ENCODE data around the gene DNAAF3. TPM values are rescaled to one million over a fixed set of nuclear protein-coding genes. Genes with fewer than 3 reads are reported as not detected.

Gene DNAAF3
- total RNA-seq, 3 donors from 2014 or later = 0.54 to 1.0 (median 0.69) TPM

DNA sequence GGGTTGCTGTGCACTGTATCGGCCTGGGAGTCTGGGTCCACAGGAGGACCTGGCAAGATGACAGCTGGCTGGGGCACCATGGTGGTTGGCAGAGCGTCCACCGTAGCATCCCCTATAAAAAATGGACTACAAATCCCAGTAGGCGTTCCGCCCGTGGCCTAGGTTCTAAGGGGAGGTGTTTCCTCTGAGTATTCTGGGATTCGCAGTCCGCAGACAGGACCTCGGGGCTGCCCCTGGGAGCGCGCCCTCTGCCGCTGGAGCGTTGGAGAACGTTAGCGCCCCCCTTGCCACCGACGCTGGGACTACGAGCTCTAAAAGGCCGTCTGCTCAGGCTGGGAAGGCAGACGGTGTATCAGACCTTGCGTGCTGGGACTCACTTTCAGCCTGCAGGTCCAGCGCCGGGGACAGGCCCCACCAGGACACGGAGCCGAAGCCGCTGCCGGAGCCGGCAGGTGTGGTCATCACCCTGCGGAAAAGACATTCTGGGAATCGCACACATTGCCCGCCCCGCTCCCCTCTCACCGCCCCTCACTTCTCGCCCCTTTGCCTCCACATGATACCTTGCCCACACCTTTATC lies 372 bp downstream of the DNAAF3 start:
- H3K36me3 ChIP-seq (ENCODE audit: low read depth) = no peaks in the 10 kb centered on the region
- H3K9me3 ChIP-seq = no peaks in the 10 kb centered on the region
- H3K4me1 ChIP-seq (ENCODE audit: low read depth) = peaks cover 5% of the 10 kb centered on the region
- TF ChIP-seq CTCF (IDR thresholded peaks at IDR 0.05) = no peak
- H3K4me3 ChIP-seq = no peak overlapping the region
- ATAC-seq = peak; percentile 82
- peak; percentile 62 to 70 (median 67) for DNase-seq
- intact Hi-C loops (cut with DNase I, micrococcal nuclease) = no loop called here

DNA sequence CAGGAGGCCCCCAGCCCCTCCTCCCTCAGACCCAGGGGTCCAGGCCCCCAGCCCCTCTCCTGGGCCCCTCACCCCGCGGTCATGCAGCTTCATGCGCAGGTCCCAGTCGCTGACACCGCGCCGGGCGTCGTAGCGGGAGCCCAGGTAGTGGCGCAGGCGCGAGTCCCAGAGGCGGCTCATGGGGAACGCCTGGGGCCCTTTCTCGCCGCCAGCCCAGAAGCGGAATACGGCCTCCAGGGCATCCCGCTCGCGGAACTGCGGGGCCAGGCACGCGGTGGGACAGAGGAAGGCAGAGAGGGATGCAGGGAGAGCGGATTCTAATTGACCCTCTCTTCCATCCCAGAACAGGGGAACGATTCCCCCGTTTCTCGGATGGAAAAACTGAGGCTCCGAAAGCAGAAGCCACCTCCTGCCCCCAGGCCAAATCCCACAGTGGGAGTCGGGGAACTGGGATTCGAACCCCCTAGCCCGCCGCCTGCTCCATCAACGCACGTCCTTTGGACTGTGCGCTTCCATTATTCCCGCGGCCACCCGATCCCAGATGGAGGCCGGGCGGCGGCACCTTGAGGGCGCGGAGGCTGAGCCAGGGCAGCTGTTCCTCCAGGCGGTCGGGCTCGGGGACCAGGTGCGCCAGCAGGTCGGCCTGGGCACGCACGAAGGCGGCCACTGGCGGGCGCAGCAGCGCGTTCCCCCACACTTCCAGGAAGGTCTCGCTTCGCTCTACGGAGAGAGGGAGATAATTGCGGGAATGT lies 4.7 kb downstream of the DNAAF3 start:
- DNase-seq (no peak), ATAC-seq (no peak)
- H3K4me1 ChIP-seq (ENCODE audit: low read depth) = peaks cover 2% of the 10 kb centered on the region
- H3K9me3 ChIP-seq = no peaks in the 10 kb centered on the region
- no peak for TF ChIP-seq CTCF (IDR thresholded peaks at IDR 0.05)
- H3K36me3 ChIP-seq (ENCODE audit: low read depth) = no peaks in the 10 kb centered on the region
- intact Hi-C loops (cut with DNase I, micrococcal nuclease) = no loop called here
- H3K4me3 ChIP-seq = no peak overlapping the region

DNA sequence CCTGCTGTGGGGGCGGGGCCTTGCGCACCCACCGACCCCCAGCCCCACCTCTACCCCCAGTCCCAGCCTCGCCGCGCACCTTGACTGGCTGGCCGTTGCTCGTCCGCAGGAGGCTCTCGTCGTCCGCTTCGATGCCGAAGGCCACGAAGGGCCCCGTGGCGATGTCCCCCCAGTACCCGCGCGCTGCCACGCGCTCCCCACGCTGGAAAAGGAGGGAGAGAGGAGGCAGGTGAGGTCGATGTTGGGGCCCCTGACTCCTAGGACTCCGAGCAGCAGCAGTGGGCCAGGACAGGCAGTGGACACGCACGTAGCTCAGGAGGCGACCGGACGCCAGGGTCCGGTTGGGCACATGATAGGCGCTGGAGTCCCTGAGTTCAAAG lies 5.4 kb downstream of the DNAAF3 start:
- TF ChIP-seq CTCF (IDR thresholded peaks at IDR 0.05) = no peak
- H3K4me3 ChIP-seq = no peak overlapping the region
- H3K36me3 ChIP-seq (ENCODE audit: low read depth) = no peaks in the 10 kb centered on the region
- no peak for DNase-seq
- H3K4me1 ChIP-seq (ENCODE audit: low read depth) = no peaks in the 10 kb centered on the region
- intact Hi-C loops (cut with DNase I, micrococcal nuclease) = no loop called here
- no peak for ATAC-seq
- no peaks in the 10 kb centered on the region for H3K9me3 ChIP-seq

DNA sequence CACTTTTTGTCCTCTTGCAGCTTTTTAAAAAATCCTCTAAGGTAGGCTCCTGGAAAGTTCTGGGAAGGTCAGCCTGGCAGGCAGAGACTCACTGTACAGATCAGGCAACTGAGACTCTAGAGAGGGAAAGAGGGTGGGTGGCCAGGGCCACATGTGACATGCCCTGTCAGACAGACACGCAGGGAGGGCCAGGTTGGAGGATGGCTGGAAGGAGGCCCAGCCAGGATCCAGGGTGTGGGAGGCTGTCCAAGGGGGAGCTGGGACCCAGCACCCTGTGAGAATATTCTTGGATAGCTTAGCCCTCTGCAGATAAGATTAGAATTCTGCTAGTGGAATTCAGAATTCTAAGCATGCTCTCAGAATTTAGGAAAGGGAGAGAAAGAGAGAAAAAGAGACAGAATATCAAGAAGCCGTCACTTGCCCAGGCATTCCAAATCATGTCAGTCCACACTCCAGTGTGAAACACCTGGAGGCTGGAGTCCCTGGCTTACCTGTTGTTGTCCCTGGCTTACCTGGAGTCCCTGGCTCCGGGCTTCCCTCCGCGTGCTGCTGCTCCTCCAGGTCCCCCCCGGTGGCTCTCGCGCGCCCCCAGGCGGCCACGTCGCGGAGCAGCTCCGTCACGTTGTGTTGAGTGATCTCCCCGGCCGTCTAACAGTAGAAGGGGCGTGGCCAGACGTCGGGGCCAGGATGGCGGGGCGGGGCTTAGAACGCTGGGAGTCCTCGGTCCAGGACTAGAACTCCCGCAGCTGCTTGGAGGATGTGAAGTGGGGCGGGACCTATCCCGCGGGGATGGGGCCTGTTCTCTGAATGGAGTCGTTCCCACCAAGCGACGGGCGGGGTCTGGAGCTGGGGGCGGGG lies 6.1 kb downstream of the DNAAF3 start:
- intact Hi-C loops (cut with DNase I, micrococcal nuclease) = no loop called here
- no peaks in the 10 kb centered on the region for H3K9me3 ChIP-seq
- TF ChIP-seq CTCF (IDR thresholded peaks at IDR 0.05) = peak; percentile 87
- DNase-seq (peak; percentile 92), ATAC-seq (peak; percentile 97)
- H3K4me3 ChIP-seq = no peak overlapping the region
- H3K36me3 ChIP-seq (ENCODE audit: low read depth) = no peaks in the 10 kb centered on the region
- H3K4me1 ChIP-seq (ENCODE audit: low read depth) = no peaks in the 10 kb centered on the region

DNA sequence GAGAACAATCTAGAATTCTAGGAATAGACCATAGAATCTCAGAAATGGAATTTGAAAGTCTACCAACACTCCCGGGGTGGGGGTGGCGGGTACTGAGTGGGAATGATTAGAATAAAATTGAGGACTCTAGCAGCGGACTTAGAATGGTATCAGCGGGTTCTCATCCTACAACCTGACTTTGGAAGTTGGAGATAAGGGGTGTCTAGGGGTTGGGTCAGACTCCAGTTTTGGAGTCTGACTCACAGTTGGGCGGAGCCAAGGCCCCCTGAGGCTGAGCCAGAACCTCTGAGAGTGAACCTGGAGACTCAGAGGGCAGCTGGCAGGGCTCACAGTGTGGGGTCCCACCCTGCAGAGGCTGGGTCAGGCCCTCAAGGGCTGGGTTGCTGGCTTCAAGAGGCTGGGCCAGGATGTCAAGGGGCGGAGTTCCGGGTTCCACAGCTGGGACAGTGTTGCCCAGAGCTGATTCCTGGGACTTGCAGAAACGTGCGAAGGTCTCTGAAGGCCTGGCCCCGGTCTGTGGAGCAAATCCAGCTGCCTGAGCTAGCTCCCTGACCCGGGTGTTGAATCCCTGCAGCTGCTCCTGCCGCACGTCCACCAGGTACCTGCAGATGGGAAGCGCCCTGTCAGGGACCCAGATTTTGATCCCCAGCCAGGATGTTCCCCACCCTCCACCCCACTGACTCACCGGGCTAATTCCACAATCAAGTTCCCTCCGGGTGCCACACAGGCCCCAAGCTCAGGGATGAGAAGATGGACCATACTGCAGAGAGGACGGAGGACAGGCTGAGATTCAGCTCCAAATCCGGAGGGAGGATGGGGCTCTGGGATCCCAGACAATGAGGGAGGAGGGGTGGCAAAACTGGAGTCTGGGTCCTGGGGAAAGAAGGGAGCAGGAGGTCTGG lies 7.3 kb downstream of the DNAAF3 start:
- Histone ChIP-seq H3K9me3 (no peaks in the 10 kb centered on the region), H3K36me3 (ENCODE audit: low read depth) (no peaks in the 10 kb centered on the region), H3K4me1 (ENCODE audit: low read depth) (no peaks in the 10 kb centered on the region), H3K4me3 (no peak overlapping the region)
- DNase-seq = no peak
- ATAC-seq = no peak
- TF ChIP-seq CTCF (IDR thresholded peaks at IDR 0.05) = no peak
- intact Hi-C loops (cut with DNase I, micrococcal nuclease) = no loop called here
